IPS-15b (cell line): ENCODE results near the gene SPATA3.
A peak's percentile ranks its signal among the peaks of the same experiment; 100 is the strongest.
"Not testable (repeated sequence)": the region's sequence is repeated elsewhere in the genome, so short reads cannot be mapped to it uniquely, and the experiment has no call there.

Experiments used
- H3K27me3 ChIP-seq: one replicate; pipeline ENCODE4 v1.6.1; 2013; ENCODE audit warnings: low read length; ENCODE audit not compliant: control insufficient read depth, insufficient read depth
- H3K36me3 ChIP-seq: one replicate; pipeline ENCODE4 v1.6.1; 2013; ENCODE audit warnings: low read length; ENCODE audit not compliant: control insufficient read depth, insufficient read depth
- H3K4me1 ChIP-seq: one replicate; pipeline ENCODE4 v1.6.1; 2013; ENCODE audit warnings: mild to moderate bottlenecking, low read length; ENCODE audit not compliant: control insufficient read depth, insufficient read depth
- H3K4me3 ChIP-seq: one replicate; pipeline ENCODE4 v1.5.1; 2013; ENCODE audit warnings: low read depth, low read length
- H3K9ac ChIP-seq: one replicate; pipeline ENCODE4 v1.6.1; 2013; ENCODE audit warnings: low read depth, mild to moderate bottlenecking, low read length
- H3K9me3 ChIP-seq: one replicate; pipeline ENCODE4 v1.6.1; 2013; ENCODE audit warnings: mild to moderate bottlenecking, low read length; ENCODE audit not compliant: control insufficient read depth, insufficient read depth

Gene SPATA3

GRCh38 chr2:230956827-230957755 lies 38.8 kb upstream of the SPATA3 start:
- H3K9me3 ChIP-seq: no peaks in the 10 kb centered on the region
- H3K9ac ChIP-seq: no peak overlapping the region
- peak overlapping the region; percentile 38 for H3K4me3 ChIP-seq
- no peaks in the 10 kb centered on the region for H3K36me3 ChIP-seq
- no peaks in the 10 kb centered on the region for H3K4me1 ChIP-seq
- peaks cover 22% of the 10 kb centered on the region for H3K27me3 ChIP-seq

- H3K9ac ChIP-seq: no peak overlapping the region
Observed at GRCh38 chr2:230957756-230958391, 38.0 kb upstream of the SPATA3 start.

GRCh38 chr2:230958820-230959756 lies 36.8 kb upstream of the SPATA3 start:
- Histone ChIP-seq H3K36me3 (no peaks in the 10 kb centered on the region), H3K27me3 (peaks cover 22% of the 10 kb centered on the region), H3K9me3 (no peaks in the 10 kb centered on the region), H3K4me1 (no peaks in the 10 kb centered on the region), H3K4me3 (no peak overlapping the region), H3K9ac (no peak overlapping the region)

More at GRCh38 chr2:230957756-230958391, 38.0 kb upstream of the SPATA3 start:
- H3K4me1 ChIP-seq: no peaks in the 10 kb centered on the region
- peaks cover 22% of the 10 kb centered on the region for H3K27me3 ChIP-seq
- peak overlapping the region; percentile 38 for H3K4me3 ChIP-seq
- H3K36me3 ChIP-seq: no peaks in the 10 kb centered on the region
- no peaks in the 10 kb centered on the region for H3K9me3 ChIP-seq

DNA sequence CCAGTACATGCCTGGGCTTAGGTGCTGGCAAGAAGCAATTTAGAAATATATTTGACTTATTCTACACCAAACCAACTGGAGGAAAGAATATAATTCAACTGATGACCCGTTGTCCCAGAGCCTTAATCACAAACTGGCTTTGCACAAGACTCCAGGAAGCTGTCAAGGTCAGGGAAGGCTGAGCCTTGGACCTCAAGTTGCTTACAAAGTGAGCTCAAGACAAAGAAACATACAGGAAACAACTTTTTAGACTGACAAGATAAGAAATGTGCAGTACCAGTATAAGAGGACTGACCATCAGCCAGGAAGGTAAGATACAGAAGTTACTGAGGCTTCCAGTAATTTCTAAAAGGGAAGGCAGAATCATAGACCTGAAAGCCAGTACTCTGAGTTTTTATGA lies 35.9 kb upstream of the SPATA3 start:
- H3K4me3 ChIP-seq: no peak overlapping the region
- peaks cover 22% of the 10 kb centered on the region for H3K27me3 ChIP-seq
- no peaks in the 10 kb centered on the region for H3K36me3 ChIP-seq
- no peaks in the 10 kb centered on the region for H3K4me1 ChIP-seq
- H3K9me3 ChIP-seq: no peaks in the 10 kb centered on the region
- H3K9ac ChIP-seq: no peak overlapping the region

GRCh38 chr2:230961091-230961491 lies 34.8 kb upstream of the SPATA3 start:
- H3K4me1 ChIP-seq: no peaks in the 10 kb centered on the region
- peaks cover 22% of the 10 kb centered on the region for H3K27me3 ChIP-seq
- no peak overlapping the region for H3K9ac ChIP-seq
- no peaks in the 10 kb centered on the region for H3K36me3 ChIP-seq
- H3K9me3 ChIP-seq: no peaks in the 10 kb centered on the region
- H3K4me3 ChIP-seq: no peak overlapping the region

DNA sequence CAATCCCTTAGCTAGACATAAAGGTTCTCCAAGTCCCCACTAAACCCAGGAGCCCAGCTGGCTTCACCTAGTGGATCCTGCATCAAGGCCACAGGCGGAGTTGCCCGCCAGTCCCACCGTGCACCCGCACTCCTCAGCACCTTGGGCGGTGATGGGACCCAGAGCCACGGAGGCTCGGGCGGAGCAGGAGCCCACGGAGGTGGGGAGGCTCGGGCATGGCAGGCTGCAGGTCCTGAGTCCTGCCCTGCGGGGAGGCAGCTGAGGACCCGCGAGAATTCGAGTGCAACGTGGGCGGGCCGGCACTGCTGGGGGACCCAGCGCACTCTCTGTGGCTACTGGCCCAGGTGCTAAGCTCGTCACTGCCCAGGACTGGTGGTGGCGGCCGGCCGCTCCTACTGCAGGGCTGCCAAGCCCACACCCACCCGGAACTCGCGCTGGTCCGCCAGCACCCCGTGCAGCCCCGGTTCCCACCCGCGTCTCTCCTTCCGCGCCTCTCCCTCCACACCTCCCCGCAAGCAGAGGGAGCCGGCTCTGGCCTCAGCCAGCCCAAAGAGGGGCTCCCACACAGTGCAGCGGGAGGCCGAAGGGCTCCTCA lies 31.7 kb upstream of the SPATA3 start:
- no peaks in the 10 kb centered on the region for H3K27me3 ChIP-seq
- H3K9ac ChIP-seq: no peak overlapping the region
- H3K36me3 ChIP-seq: no peaks in the 10 kb centered on the region
- H3K9me3 ChIP-seq: no peaks in the 10 kb centered on the region
- H3K4me3 ChIP-seq: no peak overlapping the region
- no peaks in the 10 kb centered on the region for H3K4me1 ChIP-seq

GRCh38 chr2:230967113-230967512 lies 28.8 kb upstream of the SPATA3 start:
- Histone ChIP-seq H3K4me1 (no peaks in the 10 kb centered on the region), H3K9ac (no peak overlapping the region), H3K27me3 (no peaks in the 10 kb centered on the region), H3K36me3 (no peaks in the 10 kb centered on the region), H3K4me3 (no peak overlapping the region), H3K9me3 (no peaks in the 10 kb centered on the region)

GRCh38 chr2:230968314-230968713 lies 27.6 kb upstream of the SPATA3 start:
- H3K4me3 ChIP-seq, H3K27me3 ChIP-seq, H3K9me3 ChIP-seq, H3K36me3 ChIP-seq, H3K4me1 ChIP-seq, H3K9ac ChIP-seq: not testable (repeated sequence)

DNA sequence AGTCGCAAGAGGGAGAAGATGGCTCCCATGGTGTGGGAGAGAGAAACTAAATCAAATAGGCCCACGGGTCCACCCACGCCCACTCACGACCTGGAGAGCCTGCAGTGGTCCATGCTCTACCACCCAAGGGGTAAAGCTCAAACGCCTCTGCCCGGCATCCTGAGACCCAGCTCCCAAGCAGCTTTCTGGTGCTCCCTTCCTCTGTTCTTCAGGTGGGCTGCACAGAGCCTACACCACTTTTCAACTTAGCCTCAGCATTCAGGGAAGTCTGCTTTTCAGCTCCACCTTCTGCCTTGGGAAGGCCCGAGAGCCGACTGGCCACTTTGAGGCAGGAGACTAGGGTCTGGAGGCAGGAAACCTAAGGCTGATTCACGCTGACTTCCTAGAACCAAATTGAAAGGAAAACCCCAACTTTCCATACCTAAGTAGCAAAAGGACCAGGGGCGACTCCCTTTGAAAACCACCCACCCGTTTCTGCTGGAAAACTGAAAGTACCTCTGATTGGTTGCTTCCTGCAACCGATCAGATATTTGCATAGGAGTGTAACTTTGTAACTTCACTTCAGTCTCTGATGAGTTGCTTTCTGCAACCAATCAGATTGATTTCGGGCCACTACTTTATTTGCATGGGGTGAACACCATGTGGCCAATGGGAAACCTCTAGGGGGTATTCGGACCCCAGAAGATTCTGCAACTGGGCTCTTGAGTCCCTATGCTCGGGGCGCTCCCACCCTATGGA lies 26.8 kb upstream of the SPATA3 start:
- H3K36me3 ChIP-seq: no peaks in the 10 kb centered on the region
- H3K9ac ChIP-seq: no peak overlapping the region
- H3K9me3 ChIP-seq: no peaks in the 10 kb centered on the region
- H3K27me3 ChIP-seq: no peaks in the 10 kb centered on the region
- H3K4me3 ChIP-seq: no peak overlapping the region
- H3K4me1 ChIP-seq: no peaks in the 10 kb centered on the region

GRCh38 chr2:230969659-230970015 lies 26.3 kb upstream of the SPATA3 start:
- no peak overlapping the region for H3K9ac ChIP-seq
- no peaks in the 10 kb centered on the region for H3K36me3 ChIP-seq
- H3K4me1 ChIP-seq: no peaks in the 10 kb centered on the region
- no peaks in the 10 kb centered on the region for H3K27me3 ChIP-seq
- H3K4me3 ChIP-seq: no peak overlapping the region
- H3K9me3 ChIP-seq: no peaks in the 10 kb centered on the region

GRCh38 chr2:230972046-230972445 lies 23.9 kb upstream of the SPATA3 start:
- Histone ChIP-seq H3K4me3 (no peak overlapping the region), H3K9ac (no peak overlapping the region), H3K9me3 (no peaks in the 10 kb centered on the region), H3K4me1 (no peaks in the 10 kb centered on the region), H3K27me3 (no peaks in the 10 kb centered on the region), H3K36me3 (no peaks in the 10 kb centered on the region)
